Kidney epithelial cell (primary cell): ENCODE measurements around the gene RAB37. TPM values are rescaled to one million over a fixed set of nuclear protein-coding genes. Genes with fewer than 3 reads are reported as not detected.

ENCODE experiments used
- DNase-seq: peaks from one replicate; pipeline ENCODE4 v3.0.0-alpha.2; 2010; ENCODE audit warnings: low read depth
- H3K27me3 ChIP-seq: 2 replicates; pipeline ENCODE4 v1.6.0; 2011; ENCODE audit warnings: low read length; ENCODE audit not compliant: control insufficient read depth, insufficient read depth
- H3K36me3 ChIP-seq: 2 replicates; pipeline ENCODE4 v1.5.1; 2011; ENCODE audit warnings: low read length; ENCODE audit not compliant: control insufficient read depth, insufficient read depth
- H3K4me3 ChIP-seq: 2 replicates; pipeline ENCODE4 v1.5.1; 2011; ENCODE audit warnings: low read depth, mild to moderate bottlenecking, control low read depth, low read length
- total RNA-seq: library from RNA; depleted of rRNA; stranded (reverse); fragments of >200 nt; gene quantifications from 2 replicates; pipeline ENCODE4 v1.2.3, GENCODE V29; 2015
- TF ChIP-seq, protein P1 (sequence below): IDR thresholded peaks from 2 replicates; pipeline ENCODE4 v1.5.1; 2011; ENCODE audit warnings: mild to moderate bottlenecking, moderate library complexity, low read length, control low read depth, inconsistent platforms; ENCODE audit not compliant: insufficient read depth, poor library complexity, severe bottlenecking

Gene RAB37
- total RNA-seq, 1 donor from 2014 or later: not detected

GRCh38 chr17:74695629-74696028, 41.4 kb upstream of the RAB37 start:
- TF ChIP-seq, protein P1, sequence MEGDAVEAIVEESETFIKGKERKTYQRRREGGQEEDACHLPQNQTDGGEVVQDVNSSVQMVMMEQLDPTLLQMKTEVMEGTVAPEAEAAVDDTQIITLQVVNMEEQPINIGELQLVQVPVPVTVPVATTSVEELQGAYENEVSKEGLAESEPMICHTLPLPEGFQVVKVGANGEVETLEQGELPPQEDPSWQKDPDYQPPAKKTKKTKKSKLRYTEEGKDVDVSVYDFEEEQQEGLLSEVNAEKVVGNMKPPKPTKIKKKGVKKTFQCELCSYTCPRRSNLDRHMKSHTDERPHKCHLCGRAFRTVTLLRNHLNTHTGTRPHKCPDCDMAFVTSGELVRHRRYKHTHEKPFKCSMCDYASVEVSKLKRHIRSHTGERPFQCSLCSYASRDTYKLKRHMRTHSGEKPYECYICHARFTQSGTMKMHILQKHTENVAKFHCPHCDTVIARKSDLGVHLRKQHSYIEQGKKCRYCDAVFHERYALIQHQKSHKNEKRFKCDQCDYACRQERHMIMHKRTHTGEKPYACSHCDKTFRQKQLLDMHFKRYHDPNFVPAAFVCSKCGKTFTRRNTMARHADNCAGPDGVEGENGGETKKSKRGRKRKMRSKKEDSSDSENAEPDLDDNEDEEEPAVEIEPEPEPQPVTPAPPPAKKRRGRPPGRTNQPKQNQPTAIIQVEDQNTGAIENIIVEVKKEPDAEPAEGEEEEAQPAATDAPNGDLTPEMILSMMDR: no peak
- no peak for DNase-seq
- Histone ChIP-seq H3K36me3 (no peaks in the 10 kb centered on the region), H3K4me3 (no peak overlapping the region), H3K27me3 (no peaks in the 10 kb centered on the region)

DNA sequence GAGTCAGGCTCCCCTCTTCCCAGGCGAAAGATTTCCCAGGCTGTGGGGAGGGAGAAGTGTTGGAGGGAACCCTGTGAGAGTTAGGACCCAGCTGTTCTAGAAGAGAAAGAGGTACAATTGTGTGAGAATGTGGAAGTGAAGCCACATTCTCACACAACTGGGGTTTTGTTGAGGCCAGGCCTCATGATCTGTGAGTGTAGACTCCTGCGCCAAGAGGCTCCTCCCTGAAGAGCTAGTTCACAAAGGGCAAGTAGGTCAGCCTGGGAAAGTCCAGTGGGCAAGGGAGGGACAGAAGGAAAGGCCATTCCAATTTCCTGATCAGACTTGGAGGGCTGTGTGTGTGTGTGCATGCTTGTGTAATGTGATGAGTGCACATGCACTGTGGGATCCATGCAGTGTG, 39.5 kb upstream of the RAB37 start:
- TF ChIP-seq, protein P1: no peak
- Histone ChIP-seq H3K27me3 (no peaks in the 10 kb centered on the region), H3K4me3 (no peak overlapping the region), H3K36me3 (no peaks in the 10 kb centered on the region)
- no peak for DNase-seq

DNA sequence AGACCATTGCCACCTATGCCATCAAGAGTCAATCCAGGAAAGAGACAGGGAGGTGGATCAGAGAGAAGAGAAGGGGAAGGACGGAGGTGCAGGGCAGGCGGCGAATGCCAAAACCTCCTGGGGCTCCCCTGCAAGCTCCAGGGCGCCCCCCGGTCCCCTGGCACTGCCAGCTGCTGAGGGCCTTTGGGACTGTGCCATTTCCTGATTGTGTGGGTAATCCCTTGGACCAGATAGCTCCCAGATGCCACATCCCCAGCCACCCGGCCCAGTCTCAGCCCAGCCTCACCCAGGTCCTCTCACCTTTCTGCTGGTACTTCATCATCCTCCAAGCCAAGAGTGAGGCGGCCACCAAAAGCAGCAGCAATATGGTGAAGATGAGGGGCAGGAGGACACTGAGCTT, 39.0 kb upstream of the RAB37 start:
- Histone ChIP-seq H3K27me3 (no peaks in the 10 kb centered on the region), H3K4me3 (no peak overlapping the region), H3K36me3 (no peaks in the 10 kb centered on the region)
- TF ChIP-seq, protein P1: no peak
- DNase-seq: no peak

- Histone ChIP-seq H3K4me3 (no peak overlapping the region), H3K36me3 (no peaks in the 10 kb centered on the region), H3K27me3 (no peaks in the 10 kb centered on the region)
- DNase-seq: no peak
- TF ChIP-seq, protein P1: no peak
These were observed 37.8 kb upstream of the RAB37 start for GRCh38 chr17:74699236-74699635.

DNA sequence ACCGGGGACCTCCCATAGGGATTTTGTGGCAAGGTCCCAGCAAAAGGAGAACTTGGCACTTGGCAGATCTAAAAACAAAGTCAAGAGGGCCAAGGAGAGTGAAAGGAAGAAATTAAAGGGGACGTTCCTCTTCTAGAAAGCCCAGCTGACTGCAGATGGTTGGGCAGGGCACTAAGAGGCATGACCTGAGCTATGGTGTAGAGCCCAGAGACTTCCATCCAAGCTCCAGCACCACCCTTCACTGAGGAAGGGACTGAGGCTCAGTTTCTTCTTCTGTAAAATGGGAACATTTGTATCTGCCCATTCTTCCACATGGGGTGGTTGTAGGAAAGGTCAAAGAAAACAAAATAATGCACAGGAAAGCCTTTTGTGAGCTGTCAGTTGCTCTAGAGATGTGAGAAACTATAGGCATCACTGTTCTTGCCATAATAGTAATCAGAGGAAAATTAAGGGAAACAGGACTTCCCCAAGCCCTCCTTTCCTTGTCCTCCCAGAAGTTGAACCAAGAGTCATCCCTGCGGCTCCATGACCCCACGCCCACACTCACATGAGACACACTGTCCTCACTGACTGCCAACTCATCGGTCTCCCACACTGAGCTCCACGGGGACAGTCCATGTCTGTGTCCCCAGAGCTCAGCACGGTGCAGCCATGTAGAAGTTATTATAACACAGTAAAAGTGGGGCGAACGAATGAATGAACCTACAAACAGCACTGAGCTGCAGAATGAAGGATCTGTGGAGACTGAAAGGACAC, 34.8 kb upstream of the RAB37 start:
- TF ChIP-seq, protein P1: no peak
- no peak overlapping the region for H3K4me3 ChIP-seq
- H3K36me3 ChIP-seq: no peaks in the 10 kb centered on the region
- no peaks in the 10 kb centered on the region for H3K27me3 ChIP-seq
- no peak for DNase-seq

GRCh38 chr17:74703311-74703710, 33.7 kb upstream of the RAB37 start:
- H3K27me3 ChIP-seq: no peaks in the 10 kb centered on the region
- no peaks in the 10 kb centered on the region for H3K36me3 ChIP-seq
- TF ChIP-seq, protein P1: no peak
- DNase-seq: no peak
- H3K4me3 ChIP-seq: no peak overlapping the region
